Activated naive CD8-positive, alpha-beta T cell treated with anti-CD3 and anti-CD28 coated beads for 36 hours (primary cell): ENCODE data around the gene LAMA3. TPM values are rescaled to one million over a fixed set of nuclear protein-coding genes. Genes with fewer than 3 reads are reported as not detected.

Experiments
- DNase-seq: peaks from one replicate; pipeline ENCODE4 v3.0.0; 2021
- H3K27ac Mint-ChIP-seq: one replicate; pipeline ENCODE4 v1.8.0; 2022; ENCODE audit warnings: mild to moderate bottlenecking, moderate library complexity, mixed read lengths
- H3K27me3 Mint-ChIP-seq: one replicate; pipeline ENCODE4 v1.8.0; 2022; ENCODE audit warnings: mild to moderate bottlenecking, mixed read lengths
- H3K36me3 Mint-ChIP-seq: one replicate; pipeline ENCODE4 v1.8.0; 2021; ENCODE audit warnings: mild to moderate bottlenecking, mixed read lengths
- H3K4me1 Mint-ChIP-seq: one replicate; pipeline ENCODE4 v1.8.0; 2021; ENCODE audit warnings: mixed read lengths
- H3K4me3 Mint-ChIP-seq: one replicate; pipeline ENCODE4 v1.8.0; 2022; ENCODE audit warnings: mild to moderate bottlenecking, moderate library complexity, mixed read lengths
- H3K9me3 Mint-ChIP-seq: one replicate; pipeline ENCODE4 v1.8.0; 2022; ENCODE audit warnings: mixed read lengths
- total RNA-seq, 2 experiments: library from RNA; stranded (reverse); gene quantifications; one replicate each; pipeline ENCODE4 v1.2.3, GENCODE V29; 2021

The LAMA3 gene, protein sequence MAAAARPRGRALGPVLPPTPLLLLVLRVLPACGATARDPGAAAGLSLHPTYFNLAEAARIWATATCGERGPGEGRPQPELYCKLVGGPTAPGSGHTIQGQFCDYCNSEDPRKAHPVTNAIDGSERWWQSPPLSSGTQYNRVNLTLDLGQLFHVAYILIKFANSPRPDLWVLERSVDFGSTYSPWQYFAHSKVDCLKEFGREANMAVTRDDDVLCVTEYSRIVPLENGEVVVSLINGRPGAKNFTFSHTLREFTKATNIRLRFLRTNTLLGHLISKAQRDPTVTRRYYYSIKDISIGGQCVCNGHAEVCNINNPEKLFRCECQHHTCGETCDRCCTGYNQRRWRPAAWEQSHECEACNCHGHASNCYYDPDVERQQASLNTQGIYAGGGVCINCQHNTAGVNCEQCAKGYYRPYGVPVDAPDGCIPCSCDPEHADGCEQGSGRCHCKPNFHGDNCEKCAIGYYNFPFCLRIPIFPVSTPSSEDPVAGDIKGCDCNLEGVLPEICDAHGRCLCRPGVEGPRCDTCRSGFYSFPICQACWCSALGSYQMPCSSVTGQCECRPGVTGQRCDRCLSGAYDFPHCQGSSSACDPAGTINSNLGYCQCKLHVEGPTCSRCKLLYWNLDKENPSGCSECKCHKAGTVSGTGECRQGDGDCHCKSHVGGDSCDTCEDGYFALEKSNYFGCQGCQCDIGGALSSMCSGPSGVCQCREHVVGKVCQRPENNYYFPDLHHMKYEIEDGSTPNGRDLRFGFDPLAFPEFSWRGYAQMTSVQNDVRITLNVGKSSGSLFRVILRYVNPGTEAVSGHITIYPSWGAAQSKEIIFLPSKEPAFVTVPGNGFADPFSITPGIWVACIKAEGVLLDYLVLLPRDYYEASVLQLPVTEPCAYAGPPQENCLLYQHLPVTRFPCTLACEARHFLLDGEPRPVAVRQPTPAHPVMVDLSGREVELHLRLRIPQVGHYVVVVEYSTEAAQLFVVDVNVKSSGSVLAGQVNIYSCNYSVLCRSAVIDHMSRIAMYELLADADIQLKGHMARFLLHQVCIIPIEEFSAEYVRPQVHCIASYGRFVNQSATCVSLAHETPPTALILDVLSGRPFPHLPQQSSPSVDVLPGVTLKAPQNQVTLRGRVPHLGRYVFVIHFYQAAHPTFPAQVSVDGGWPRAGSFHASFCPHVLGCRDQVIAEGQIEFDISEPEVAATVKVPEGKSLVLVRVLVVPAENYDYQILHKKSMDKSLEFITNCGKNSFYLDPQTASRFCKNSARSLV (N-terminal part only)
- under 1 TPM; 0.31 to 0.42 TPM for total RNA-seq

DNA sequence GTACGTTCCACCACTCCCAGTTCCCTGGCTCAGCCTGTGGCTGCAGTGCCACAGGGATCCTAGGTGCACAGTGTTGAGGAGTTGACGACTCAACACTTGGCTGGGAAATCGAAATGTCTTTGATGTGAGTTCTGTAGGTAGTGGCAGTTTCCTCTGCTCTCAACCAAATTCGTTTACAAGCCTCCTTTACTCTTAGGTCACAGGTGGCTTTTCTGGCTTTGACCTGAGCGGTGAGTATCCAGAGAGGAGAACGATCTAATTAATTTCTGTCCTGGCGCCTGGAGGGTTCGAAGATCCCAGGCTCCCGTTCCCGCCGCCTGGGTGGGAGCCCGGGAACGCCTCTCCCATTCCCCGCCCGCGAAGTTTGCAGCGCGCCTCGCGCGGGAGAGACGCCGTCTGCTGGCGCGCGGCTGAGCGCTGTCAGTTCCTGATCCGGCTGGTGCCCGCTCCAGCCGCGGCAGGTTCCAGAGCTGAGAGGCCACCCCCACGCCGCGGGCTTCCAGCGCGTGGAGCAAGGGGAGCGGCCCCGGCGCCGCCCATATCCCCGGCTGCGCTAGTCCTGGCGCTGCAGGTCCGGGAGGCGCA, at the start of gene LAMA3:
Gene LAMA3 (plus strand): TSS at position 423 of the 585 bp plus-strand sequence. CDS start 231 bp downstream, outside the sequence.
- Mint-ChIP-seq H3K36me3 (no peaks in the 10 kb centered on the region), H3K27me3 (peaks cover 46% of the 10 kb centered on the region), H3K4me1 (peaks cover 5% of the 10 kb centered on the region), H3K4me3 (peak within 1 kb of the TSS; percentile 60), H3K9me3 (no peaks in the 10 kb centered on the region), H3K27ac (no peak within 1 kb of the TSS)
- DNase-seq: peak; percentile 34

DNA sequence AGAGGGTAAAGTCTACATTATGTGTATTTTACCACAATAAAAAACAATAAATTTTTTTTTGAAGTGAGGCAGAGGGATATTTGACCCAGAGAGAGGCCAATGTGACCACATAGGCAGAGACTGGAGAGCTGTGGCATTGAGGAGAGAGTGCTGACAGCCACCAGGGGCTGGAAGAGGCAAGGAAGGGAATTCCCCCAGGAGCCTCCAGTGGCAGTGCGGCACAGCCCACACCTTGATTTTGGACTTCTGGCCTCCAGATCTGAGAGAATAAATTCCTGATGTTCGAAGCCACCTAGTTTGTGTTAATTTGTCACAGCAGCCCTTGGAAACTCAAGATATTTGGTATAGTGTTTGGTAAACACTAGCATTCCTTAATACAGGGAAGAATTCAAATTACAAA, 49.2 kb upstream of the LAMA3 start:
- DNase-seq: no peak
- peaks cover 4% of the 10 kb centered on the region for H3K27me3 Mint-ChIP-seq
- peaks cover 6% of the 10 kb centered on the region for H3K4me1 Mint-ChIP-seq
- no peak overlapping the region for H3K27ac Mint-ChIP-seq
- peaks cover 1% of the 10 kb centered on the region for H3K9me3 Mint-ChIP-seq
- H3K4me3 Mint-ChIP-seq: no peak overlapping the region
- H3K36me3 Mint-ChIP-seq: no peaks in the 10 kb centered on the region

DNA sequence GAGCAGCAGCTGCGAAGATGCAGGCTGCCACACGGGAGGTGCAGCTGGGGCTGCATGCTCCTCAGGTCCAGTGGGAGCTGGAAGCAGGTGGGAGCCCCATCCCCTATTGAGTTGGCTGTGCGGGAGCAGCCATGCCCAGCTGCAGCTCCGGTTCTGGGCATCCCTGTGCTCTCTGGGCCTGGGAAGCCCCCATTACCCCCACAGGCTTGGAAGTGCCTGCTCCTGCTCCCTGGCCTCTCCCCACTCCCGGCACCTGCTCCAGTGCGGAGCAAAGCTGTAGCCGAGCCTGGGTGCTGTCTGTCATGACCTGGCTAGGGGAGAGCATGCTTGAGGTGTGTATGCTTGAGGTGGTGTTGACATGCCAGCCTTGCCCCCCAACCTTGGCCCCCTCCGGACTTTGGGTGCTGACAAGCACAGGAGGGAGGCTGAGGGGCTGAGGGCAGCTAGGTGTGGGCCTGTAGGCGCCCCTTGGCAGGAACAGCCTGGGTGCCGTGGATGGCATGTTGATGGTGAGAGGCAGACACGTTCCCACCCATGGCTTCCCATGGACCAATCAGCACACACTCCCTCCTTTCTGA, 48.0 kb upstream of the LAMA3 start:
- Mint-ChIP-seq H3K27me3 (no peaks in the 10 kb centered on the region), H3K9me3 (peaks cover 1% of the 10 kb centered on the region), H3K4me1 (no peaks in the 10 kb centered on the region), H3K27ac (no peak overlapping the region), H3K36me3 (no peaks in the 10 kb centered on the region), H3K4me3 (no peak overlapping the region)
- DNase-seq: no peak

DNA sequence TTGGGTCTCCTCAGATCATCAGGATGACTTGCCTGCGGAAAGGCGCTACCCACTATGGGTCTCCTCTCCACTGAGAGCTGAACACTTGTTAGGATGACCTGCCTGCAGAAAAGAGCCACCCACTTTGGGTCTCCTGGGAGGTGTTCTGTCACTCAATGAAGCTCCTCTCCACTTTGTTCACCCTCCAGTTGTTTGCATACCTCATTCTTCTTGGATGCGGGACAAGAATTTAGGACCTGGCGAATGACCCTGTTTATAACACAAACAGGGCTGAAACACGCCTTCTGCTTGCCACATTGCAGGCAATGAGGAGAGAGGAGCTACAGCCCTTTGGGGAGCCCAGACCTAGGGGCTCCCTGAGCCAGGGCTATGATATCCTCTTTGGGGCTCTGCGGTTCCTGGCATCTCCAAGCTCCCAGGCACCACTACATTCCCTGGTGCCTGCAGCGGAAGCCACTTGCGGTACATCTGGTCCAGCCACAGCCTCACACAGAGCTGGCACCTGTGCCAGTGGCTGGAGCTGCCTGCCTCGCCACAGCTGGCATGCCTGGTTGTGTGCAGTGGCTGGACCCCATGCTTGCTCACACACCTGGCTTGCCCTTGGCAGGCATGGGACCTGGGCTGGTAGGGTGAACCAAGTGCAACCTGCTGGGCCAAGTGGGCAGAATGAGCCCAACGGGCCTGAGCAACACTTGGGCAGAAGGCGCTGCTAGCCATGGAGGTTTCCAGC, 47.2 kb upstream of the LAMA3 start:
- Mint-ChIP-seq H3K27me3 (no peaks in the 10 kb centered on the region), H3K27ac (no peak overlapping the region), H3K4me3 (no peak overlapping the region), H3K36me3 (no peaks in the 10 kb centered on the region), H3K4me1 (no peaks in the 10 kb centered on the region), H3K9me3 (peaks cover 1% of the 10 kb centered on the region)
- DNase-seq: no peak

DNA sequence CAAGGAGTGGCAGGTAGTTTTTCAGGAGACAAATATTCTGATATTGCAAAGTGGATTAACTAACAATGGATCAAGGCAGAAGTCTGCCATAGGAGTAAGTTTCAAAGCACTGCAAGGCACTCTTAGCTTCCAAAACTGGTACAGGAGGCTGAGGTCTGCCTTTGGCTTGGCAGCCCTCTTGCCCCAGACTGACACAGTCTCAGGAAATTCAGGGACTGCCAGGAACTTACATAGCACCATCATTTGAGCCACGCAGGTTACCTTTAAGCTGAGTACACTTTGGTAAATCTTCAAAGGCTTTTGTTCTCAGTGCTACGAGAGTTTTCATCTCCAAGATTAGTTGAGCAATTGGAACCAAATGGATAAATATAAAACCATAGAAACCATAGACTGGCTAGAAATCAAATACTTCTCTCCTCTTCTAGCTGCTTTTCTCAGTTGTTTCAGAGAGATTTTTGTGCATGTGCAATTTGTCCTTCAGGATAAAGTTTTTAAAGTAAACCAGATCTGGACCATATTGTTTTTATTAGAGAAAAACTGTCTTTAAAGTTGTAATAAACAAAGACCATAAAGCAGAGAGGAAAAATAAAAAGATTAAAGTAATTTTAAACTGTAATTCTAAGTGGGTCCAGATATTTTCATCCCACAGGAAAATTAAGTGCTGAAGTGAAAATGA, 45.3 kb upstream of the LAMA3 start:
- no peak overlapping the region for H3K4me3 Mint-ChIP-seq
- no peak for DNase-seq

DNA sequence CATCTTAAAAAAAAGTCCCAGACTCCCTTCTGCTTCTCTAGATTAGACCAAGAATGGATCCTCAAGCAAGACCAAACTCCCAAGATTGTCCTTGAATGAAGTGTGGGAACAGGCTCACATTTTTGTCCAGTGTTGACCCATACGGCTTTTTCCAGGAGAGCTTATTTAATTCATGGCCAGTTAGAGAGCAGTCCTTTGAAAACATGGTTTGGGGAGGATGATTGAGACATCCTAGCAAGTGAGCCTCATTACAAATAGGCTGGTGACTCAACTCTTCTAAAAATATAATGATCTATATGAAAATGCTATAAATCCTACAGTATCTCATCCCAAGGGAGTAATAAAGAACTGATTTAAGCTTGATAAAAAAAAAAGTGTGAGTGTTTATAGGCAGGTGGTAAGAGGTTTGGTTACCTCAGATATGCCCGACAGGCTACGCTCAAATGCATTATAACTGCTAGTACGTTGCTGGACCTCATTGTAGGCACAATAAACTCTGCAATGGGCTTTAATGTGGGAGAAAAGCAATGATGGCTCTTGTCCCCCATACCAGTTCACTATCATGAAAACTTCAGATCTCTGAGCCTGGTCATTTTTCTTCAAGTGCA, 43.6 kb upstream of the LAMA3 start:
- Mint-ChIP-seq H3K36me3 (no peaks in the 10 kb centered on the region), H3K4me3 (no peak overlapping the region), H3K4me1 (no peaks in the 10 kb centered on the region), H3K27me3 (peaks cover 5% of the 10 kb centered on the region), H3K9me3 (peaks cover 1% of the 10 kb centered on the region), H3K27ac (no peak overlapping the region)
- DNase-seq: no peak

More for the DNA sequence above, 45.3 kb upstream of the LAMA3 start:
- Mint-ChIP-seq H3K4me1 (no peaks in the 10 kb centered on the region), H3K9me3 (peaks cover 1% of the 10 kb centered on the region), H3K27me3 (no peaks in the 10 kb centered on the region), H3K36me3 (no peaks in the 10 kb centered on the region), H3K27ac (no peak overlapping the region)

DNA sequence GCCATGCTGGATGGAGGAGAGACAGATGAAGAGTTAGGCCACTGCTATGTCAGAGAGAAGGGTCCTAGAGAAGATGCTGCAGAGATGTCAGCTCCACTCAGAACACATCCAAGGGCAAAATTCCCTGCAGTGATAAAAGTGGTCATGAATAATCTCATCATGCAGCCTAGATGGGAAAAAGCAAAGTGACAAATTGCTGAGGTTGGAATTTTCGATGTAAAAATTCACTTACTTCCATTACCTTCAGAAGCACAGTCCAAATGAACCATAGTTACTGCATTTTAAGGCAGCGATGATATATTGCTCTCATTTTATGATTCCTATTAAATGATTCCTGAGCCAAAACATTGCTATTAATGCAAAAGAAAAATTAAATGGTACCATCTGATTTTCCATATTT, 43.0 kb upstream of the LAMA3 start:
- no peak for DNase-seq
- Mint-ChIP-seq H3K9me3 (peaks cover 1% of the 10 kb centered on the region), H3K36me3 (no peaks in the 10 kb centered on the region), H3K4me3 (no peak overlapping the region), H3K4me1 (no peaks in the 10 kb centered on the region), H3K27ac (no peak overlapping the region), H3K27me3 (peaks cover 5% of the 10 kb centered on the region)

DNA sequence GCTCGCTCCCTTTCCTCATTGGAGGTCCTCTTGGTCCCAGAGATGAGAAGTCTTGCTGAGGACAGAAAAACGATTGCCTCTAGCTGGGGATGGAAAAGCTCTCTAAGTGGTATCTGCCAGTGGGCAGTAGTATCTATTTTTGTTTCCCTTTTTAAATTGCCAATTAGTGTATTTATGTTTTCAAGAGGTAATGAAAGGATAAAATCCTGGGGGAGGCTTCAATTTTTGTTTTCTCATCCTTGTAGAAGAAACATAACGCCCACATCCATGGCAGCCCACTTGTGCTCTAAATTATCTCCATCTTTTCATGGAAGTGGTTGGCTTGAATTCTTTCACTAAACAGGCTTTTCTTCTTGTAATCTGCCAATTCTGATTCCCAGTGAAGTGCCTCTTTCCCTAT, 40.8 kb upstream of the LAMA3 start:
- DNase-seq: no peak
- no peaks in the 10 kb centered on the region for H3K36me3 Mint-ChIP-seq
- H3K4me1 Mint-ChIP-seq: no peaks in the 10 kb centered on the region
- H3K9me3 Mint-ChIP-seq: no peaks in the 10 kb centered on the region
- H3K27me3 Mint-ChIP-seq: peaks cover 5% of the 10 kb centered on the region
- H3K4me3 Mint-ChIP-seq: no peak overlapping the region
- H3K27ac Mint-ChIP-seq: no peak overlapping the region

DNA sequence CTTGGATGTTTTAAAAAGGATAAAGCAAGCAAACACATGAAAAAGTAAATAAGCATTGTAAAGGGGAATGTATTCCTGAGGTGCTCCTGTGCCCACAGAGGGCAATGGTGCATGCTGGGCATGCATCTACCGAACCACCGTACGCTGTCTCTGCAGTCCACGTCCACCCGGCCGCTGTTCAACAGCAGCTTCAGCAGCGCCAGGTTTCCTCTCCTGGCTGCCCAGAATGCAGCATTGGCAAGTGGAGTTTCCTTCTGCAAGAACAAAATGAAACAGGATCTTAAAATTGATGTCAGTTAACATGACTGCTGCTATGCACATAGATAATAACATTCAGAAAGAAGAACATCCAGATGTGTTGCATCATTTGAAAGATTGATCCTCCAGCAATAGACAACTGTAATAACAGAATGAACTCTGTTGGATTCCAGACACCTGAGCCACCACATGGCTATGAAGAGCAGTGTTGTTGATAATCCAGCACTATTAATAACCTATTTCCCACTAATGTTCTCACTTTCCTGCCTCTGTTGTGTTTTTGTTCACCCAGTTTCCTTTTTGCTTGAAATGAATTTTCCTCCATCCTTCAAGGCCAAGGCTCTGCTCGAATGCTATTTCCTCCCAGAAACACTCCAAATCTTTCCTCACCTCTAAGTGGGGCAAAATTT, 40.2 kb upstream of the LAMA3 start:
- Mint-ChIP-seq H3K4me3 (no peak overlapping the region), H3K9me3 (no peaks in the 10 kb centered on the region), H3K27ac (no peak overlapping the region), H3K4me1 (no peaks in the 10 kb centered on the region), H3K36me3 (no peaks in the 10 kb centered on the region), H3K27me3 (peaks cover 5% of the 10 kb centered on the region)
- no peak for DNase-seq

DNA sequence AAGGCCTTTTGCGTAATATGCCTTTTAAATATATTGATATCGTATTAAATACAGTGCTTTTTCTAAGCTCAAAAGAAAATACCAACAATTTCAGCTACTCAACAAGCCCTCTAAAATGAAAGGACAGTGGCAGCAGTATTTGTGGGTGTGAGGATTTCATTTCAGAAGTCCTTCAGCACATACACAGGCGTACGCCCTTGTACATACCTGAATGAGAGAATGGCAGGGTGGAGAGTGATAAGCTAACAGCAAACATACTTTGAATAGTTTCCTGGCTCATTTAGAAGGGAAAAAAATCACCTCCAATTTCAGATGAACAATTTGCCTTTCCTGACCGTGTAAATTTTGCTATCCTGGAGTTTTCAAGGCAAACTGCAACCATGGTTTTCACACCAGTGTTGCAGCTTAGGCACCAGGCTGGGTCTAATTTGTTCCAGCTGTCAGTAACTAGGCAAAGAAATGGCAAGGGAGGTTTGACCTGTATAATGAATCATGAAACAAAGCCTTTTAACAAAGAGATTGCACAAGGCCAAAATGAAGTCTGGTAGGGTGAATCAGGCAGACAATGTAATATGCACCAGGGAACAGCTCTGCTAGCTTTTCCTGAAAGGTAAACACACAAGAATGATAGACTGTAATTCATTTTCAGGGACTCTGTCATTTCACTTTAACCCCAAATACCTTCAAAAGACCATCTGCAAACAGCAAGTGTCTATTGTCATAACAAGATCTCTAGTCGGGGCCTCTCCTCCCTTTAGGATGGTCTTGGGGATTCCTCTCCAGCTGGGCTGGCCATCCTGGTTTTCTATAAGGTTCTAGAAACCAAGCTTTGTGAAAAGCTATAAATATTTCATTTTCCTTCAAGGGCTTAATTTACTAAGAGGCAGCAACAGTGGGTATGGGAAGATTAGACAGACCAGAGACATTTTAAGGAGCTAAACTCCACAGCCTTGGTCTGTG, 38.0 kb upstream of the LAMA3 start:
- H3K9me3 Mint-ChIP-seq: no peaks in the 10 kb centered on the region
- no peak overlapping the region for H3K4me3 Mint-ChIP-seq
- H3K36me3 Mint-ChIP-seq: no peaks in the 10 kb centered on the region
- H3K27ac Mint-ChIP-seq: no peak overlapping the region
- no peaks in the 10 kb centered on the region for H3K4me1 Mint-ChIP-seq
- H3K27me3 Mint-ChIP-seq: peaks cover 5% of the 10 kb centered on the region
- no peak for DNase-seq

DNA sequence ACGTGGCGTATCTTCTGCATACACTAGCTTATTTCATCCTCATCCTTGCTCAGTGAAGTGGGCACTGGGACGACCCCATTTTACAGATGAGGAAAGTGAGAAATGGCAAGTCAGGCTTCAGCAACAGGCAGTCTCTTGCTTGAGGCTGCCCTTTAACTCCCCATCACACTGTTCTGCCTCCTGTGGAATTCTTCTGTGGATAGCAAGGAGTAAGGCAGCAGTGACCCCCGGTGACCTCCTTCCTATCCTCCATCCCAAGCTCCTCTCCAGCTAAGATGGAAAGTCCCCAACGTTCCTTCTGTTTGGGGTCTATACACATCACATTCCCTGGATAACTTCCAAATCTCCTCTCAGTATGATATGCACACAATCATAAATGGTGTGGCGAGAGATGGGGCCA, 37.0 kb upstream of the LAMA3 start:
- H3K4me3 Mint-ChIP-seq: no peak overlapping the region
- H3K27me3 Mint-ChIP-seq: peaks cover 5% of the 10 kb centered on the region
- no peaks in the 10 kb centered on the region for H3K9me3 Mint-ChIP-seq
- H3K4me1 Mint-ChIP-seq: no peaks in the 10 kb centered on the region
- DNase-seq: no peak
- H3K36me3 Mint-ChIP-seq: no peaks in the 10 kb centered on the region
- H3K27ac Mint-ChIP-seq: no peak overlapping the region

DNA sequence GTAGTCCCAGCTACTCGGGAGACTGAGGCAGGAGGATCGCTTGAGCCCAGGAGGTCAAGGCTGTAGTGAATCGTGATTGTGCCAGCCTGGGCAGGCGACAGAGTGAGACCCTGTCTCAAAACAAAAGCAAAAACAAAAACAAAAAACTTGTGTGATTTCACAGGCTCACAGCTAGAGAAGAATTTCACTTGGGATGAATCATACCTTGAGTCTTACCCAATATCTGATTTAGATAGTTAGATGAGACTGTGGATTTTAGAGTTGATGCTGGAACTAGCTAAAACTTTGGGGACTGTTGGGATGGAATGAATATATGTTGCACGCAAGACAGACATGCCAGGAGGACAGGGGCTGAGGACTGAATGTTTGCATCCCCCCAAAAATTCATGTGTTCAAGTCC, 31.0 kb upstream of the LAMA3 start:
- DNase-seq: no peak
- H3K4me1 Mint-ChIP-seq: peaks cover 12% of the 10 kb centered on the region
- H3K36me3 Mint-ChIP-seq: no peaks in the 10 kb centered on the region
- no peaks in the 10 kb centered on the region for H3K9me3 Mint-ChIP-seq
- no peak overlapping the region for H3K27ac Mint-ChIP-seq
- H3K4me3 Mint-ChIP-seq: no peak overlapping the region
- H3K27me3 Mint-ChIP-seq: peaks cover 37% of the 10 kb centered on the region
